ENCODE data around the gene DOK7.
"Not testable (repeated sequence)": the region's sequence is repeated elsewhere in the genome, so short reads cannot be mapped to it uniquely, and the experiment has no call there.

- TF ChIP-seq EZH2 (IDR thresholded peaks at IDR 0.05); POLR2AphosphoS5 (IDR thresholded peaks at IDR 0.05; ENCODE audit: borderline replicate concordance, low read depth, low read length): not testable (repeated sequence)
These were observed 72.7 kb downstream of the DOK7 start for GRCh38 chr4:3535812-3536211.
